Aorta (tissue), 5 donors: ENCODE data around the gene LPAR1. TPM values are rescaled to one million over a fixed set of nuclear protein-coding genes. Genes with fewer than 3 reads are reported as not detected.
A peak's percentile ranks its signal among the peaks of the same experiment; 100 is the strongest.

Source experiments
- ATAC-seq: fragments of 200-7000 bp; cut with Tn5 transposase; one replicate; pipeline ENCODE4 v1.9.1; 2022; ENCODE audit warnings: moderate library complexity; ENCODE audit not compliant: low FRiP score
- DNase-seq, 2 donors: peaks; one replicate each; pipeline ENCODE4 v3.0.0-alpha.2; 2020
- H3K27ac ChIP-seq, 2 donors: one replicate each; pipeline ENCODE4 v1.5.1; 2013; ENCODE audit warnings: low read length in 2 of 2, mild to moderate bottlenecking in 2 of 2, moderate library complexity in 2 of 2, control low read depth in 1 of 2, inconsistent platforms in 1 of 2, low read depth in 1 of 2
- H3K27me3 ChIP-seq, 2 donors: one replicate each; pipeline ENCODE4 v1.6.1; 2013; ENCODE audit warnings: control low read depth in 1 of 2, low read length in 1 of 2, mild to moderate bottlenecking in 1 of 2, moderate library complexity in 1 of 2; ENCODE audit not compliant: insufficient read depth in 2 of 2, control insufficient read depth in 1 of 2
- H3K36me3 ChIP-seq, 2 donors: one replicate each; pipeline ENCODE4 v1.6.1; 2013; ENCODE audit warnings: control low read depth in 1 of 2, low read length in 1 of 2, mild to moderate bottlenecking in 1 of 2; ENCODE audit not compliant: insufficient read depth in 2 of 2, control insufficient read depth in 1 of 2
- H3K4me1 ChIP-seq, 2 donors: one replicate each; pipeline ENCODE4 v1.6.1; 2013; ENCODE audit warnings: low read length in 2 of 2, control low read depth in 1 of 2, mild to moderate bottlenecking in 1 of 2, moderate library complexity in 1 of 2; ENCODE audit not compliant: insufficient read depth in 2 of 2, control insufficient read depth in 1 of 2
- H3K4me3 ChIP-seq, 2 donors: one replicate each; pipeline ENCODE4 v1.5.1; 2013; ENCODE audit warnings: low read length in 2 of 2, control low read depth in 1 of 2, mild to moderate bottlenecking in 1 of 2
- H3K9me3 ChIP-seq: one replicate; pipeline ENCODE4 v1.6.1; 2013; ENCODE audit warnings: mild to moderate bottlenecking, low read length; ENCODE audit not compliant: control insufficient read depth
- WGBS, 2 donors: extraction: QIAGEN DNeasy Blood & Tissue Kit; methylation state at CpG; one replicate each; pipeline ENCODE4 v1.1.7; 2013; 5-methylcytosine and 5-hydroxymethylcytosine counted together
- intact Hi-C, 2 donors: fragments of 100-400 bp; cut with DNase I; formaldehyde crosslinking; loops; one replicate each; pipeline versions ENCODE4 v1.14.2 to v1.15.0; 2022
- polyA plus RNA-seq, 2 donors: library from polyadenylated mRNA; stranded (reverse); fragments of 200-250 nt; gene quantifications; one replicate each; pipeline ENCODE4 v1.2.3, GENCODE V29; 2013
- total RNA-seq, 2 donors: library from RNA; stranded (reverse); fragmentation: NEBNext Ultra II Directional; extraction: Animal tissue kit (Norgen Biotek cat#: 25700); gene quantifications; one replicate each; pipeline ENCODE4 v1.2.1, GENCODE V29; 2021
- donor health status: healthy with polysubstance abuse.
- donor health status: Bipolar disorder and iron deficiency.
- donor health status: DM: no; HTN: no; CAD: no.
- donor health status: DM: no; HTN: no; CAD: no.
- donor health status: DM: yes; HTN: yes; CAD: no.

The LPAR1 gene
- total and polyA plus RNA-seq, 4 donors: 28.1 to 125 (median 94.4) TPM

DNA sequence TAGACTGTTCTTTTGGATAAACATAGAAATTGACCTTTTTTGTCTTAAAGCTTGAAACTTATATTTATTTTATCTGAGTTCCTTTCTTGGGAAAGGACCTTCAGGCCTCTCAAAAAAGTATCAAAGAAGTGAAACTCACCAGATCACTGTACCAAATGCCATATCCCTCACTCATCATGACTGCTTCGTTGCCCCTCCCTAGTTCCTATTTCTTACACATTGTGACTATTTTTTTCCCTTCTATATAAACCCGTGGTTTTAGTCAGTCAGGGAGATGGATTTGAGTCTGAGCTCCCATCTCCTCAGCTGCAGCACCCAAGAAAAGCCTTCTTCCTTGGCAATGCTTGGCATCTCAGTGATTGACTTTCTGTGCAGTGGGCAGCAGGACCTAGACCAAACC, 129.4 kb downstream of the LPAR1 start:
- no peak for DNase-seq
- Histone ChIP-seq H3K36me3 (no peaks in the 10 kb centered on the region), H3K9me3 (no peaks in the 10 kb centered on the region), H3K27me3 (no peaks in the 10 kb centered on the region), H3K27ac (no peak overlapping the region), H3K4me3 (no peak overlapping the region), H3K4me1 (peaks cover 4 to 13% of the 10 kb centered on the region in 2 donors)
- no peak for ATAC-seq
- intact Hi-C loops: no loop called here
- 93 to 94% methylated on average over 2 of the region's 2 CpGs for WGBS, 2 donors

- Histone ChIP-seq H3K27ac (peak overlapping the region; percentile 71 to 76), H3K4me3 (no peak overlapping the region), H3K9me3 (no peaks in the 10 kb centered on the region), H3K4me1 (peaks cover 7 to 11% of the 10 kb centered on the region in 2 donors), H3K27me3 (no peaks in the 10 kb centered on the region), H3K36me3 (no peaks in the 10 kb centered on the region)
- DNase-seq (no peak), ATAC-seq (no peak)
- intact Hi-C loops: loop anchor here in 1 of 2 donors (5.0 kb wide), 2 partner anchors 36 to 136 kb away; partner anchors contain the start of gene LPAR1
- 37 to 50% methylated on average over 6 of the region's 6 CpGs for WGBS, 2 donors
Observed at GRCh38 chr9:110900917-110901316, 137.4 kb downstream of the LPAR1 start.

DNA sequence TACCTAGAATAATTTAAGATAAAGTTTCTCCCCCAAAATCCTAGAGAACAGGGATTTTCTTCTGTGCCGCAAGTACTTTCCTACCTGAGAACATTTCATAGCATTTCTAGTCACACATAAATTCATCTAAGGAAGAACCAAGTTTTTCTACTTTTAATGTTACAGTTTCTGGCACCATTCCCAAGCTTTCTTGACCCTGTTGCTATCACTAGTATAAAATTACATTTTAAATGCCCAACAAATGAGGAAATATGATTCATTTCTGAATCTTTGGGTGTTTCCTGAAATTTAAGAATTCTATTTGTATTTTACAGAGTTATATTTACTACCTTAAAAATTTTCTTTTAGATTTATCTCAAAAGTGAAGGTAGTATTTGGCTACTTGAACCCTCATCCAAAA, 137.8 kb downstream of the LPAR1 start:
- Histone ChIP-seq H3K36me3 (no peaks in the 10 kb centered on the region), H3K4me1 (peaks cover 7 to 14% of the 10 kb centered on the region in 2 donors), H3K27me3 (no peaks in the 10 kb centered on the region), H3K27ac (no peak overlapping the region), H3K4me3 (no peak overlapping the region), H3K9me3 (no peaks in the 10 kb centered on the region)
- DNase-seq: no peak
- WGBS, 2 donors: 93 to 100% methylated on average over 1 of the region's 1 CpG
- ATAC-seq: no peak
- intact Hi-C loops: loop anchor here in 1 of 2 donors (5.0 kb wide), 2 partner anchors 37 to 137 kb away; partner anchors contain the start of gene LPAR1

- H3K4me3 ChIP-seq: no peak overlapping the region
- intact Hi-C loops: loop anchor here in 1 of 2 donors (10.0 kb wide), 2 partner anchors 154 to 396 kb away; no protein-coding TSS in a partner anchor
- no peaks in the 10 kb centered on the region for H3K27me3 ChIP-seq
- DNase-seq (no peak), ATAC-seq (no peak)
- H3K27ac ChIP-seq: no peak overlapping the region
- H3K9me3 ChIP-seq: no peaks in the 10 kb centered on the region
- 15 to 20% methylated on average over 2 of the region's 2 CpGs for WGBS, 2 donors
- H3K36me3 ChIP-seq: no peaks in the 10 kb centered on the region
- peaks cover 10 to 14% of the 10 kb centered on the region in 2 donors for H3K4me1 ChIP-seq
Observed at GRCh38 chr9:110898866-110899265, 139.4 kb downstream of the LPAR1 start.

GRCh38 chr9:110898358-110898757, 139.9 kb downstream of the LPAR1 start:
- Histone ChIP-seq H3K4me3 (no peak overlapping the region), H3K36me3 (no peaks in the 10 kb centered on the region), H3K4me1 (peaks cover 12 to 14% of the 10 kb centered on the region in 2 donors), H3K27ac (peak overlapping the region; percentile 75 to 94), H3K9me3 (no peaks in the 10 kb centered on the region), H3K27me3 (no peaks in the 10 kb centered on the region)
- 6 to 9% methylated on average over 7 of the region's 7 CpGs for WGBS, 2 donors
- DNase-seq (no peak), ATAC-seq (no peak)
- intact Hi-C loops: loop anchor here in 1 of 2 donors (10.0 kb wide), 2 partner anchors 154 to 396 kb away; no protein-coding TSS in a partner anchor

- Histone ChIP-seq H3K4me3 (no peak overlapping the region), H3K27ac (peak overlapping the region in 1 of 2 donors; percentile 94), H3K36me3 (no peaks in the 10 kb centered on the region), H3K4me1 (peaks cover 12 to 14% of the 10 kb centered on the region in 2 donors), H3K9me3 (no peaks in the 10 kb centered on the region), H3K27me3 (no peaks in the 10 kb centered on the region)
- DNase-seq (no peak), ATAC-seq (peak; percentile 65)
- WGBS, 2 donors: 0 to 7% methylated on average over 1 of the region's 1 CpG
- intact Hi-C loops: loop anchor here in 1 of 2 donors (10.0 kb wide), 2 partner anchors 153 to 397 kb away; no protein-coding TSS in a partner anchor
Observed at GRCh38 chr9:110897943-110898342, 140.3 kb downstream of the LPAR1 start.

DNA sequence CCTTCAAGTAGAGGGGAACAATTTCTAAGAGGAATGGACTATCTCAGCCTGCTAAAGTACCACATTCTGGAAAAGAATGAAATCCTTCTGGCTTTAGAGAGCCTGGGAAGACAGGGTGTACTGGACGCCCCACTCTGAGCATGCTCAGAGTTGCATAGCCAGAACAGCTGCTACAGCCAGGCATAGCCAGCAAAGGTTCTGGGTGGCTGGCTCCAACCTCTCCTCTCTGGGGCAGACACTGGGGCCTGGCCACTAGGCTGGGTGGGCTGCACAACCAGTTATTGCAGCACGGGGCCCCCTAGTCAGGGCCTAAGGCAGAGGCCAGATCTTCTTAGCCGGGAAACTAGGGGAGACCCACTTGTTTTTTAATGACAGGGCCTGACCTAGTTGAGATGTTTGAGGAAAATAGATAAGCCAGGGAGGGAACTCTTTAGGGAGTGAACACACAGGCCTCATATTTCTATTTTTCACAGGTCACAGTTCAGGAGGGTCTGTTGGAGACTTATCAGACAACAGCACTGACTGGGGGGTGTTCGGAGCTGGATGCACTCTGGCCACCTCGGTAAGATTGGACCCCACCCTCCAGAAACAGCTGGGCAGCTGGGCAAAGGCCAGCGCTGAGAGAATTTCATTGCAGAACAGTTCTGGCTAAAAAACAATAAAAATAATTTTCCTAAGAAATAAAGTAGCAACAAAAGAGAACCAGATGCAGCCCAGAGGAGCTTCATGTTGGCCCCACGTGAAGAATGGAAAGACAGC, 142.9 kb downstream of the LPAR1 start:
- Histone ChIP-seq H3K36me3 (no peaks in the 10 kb centered on the region), H3K27ac (peak overlapping the region in 1 of 2 donors; percentile 72), H3K4me3 (no peak overlapping the region), H3K9me3 (no peaks in the 10 kb centered on the region), H3K27me3 (no peaks in the 10 kb centered on the region), H3K4me1 (peaks cover 12 to 14% of the 10 kb centered on the region in 2 donors)
- WGBS, 2 donors: 14 to 23% methylated on average over 7 of the region's 7 CpGs
- DNase-seq (peak; percentile 63 to 76), ATAC-seq (peak; percentile 78)
- intact Hi-C loops: loop anchor here in 1 of 2 donors (10.0 kb wide), 2 partner anchors 151 to 399 kb away; no protein-coding TSS in a partner anchor

GRCh38 chr9:110894731-110895130, 143.5 kb downstream of the LPAR1 start:
- Histone ChIP-seq H3K4me3 (no peak overlapping the region), H3K4me1 (peaks cover 11 to 13% of the 10 kb centered on the region in 2 donors), H3K27ac (peak overlapping the region in 1 of 2 donors; percentile 8), H3K9me3 (no peaks in the 10 kb centered on the region), H3K36me3 (no peaks in the 10 kb centered on the region), H3K27me3 (no peaks in the 10 kb centered on the region)
- WGBS, 2 donors: 93 to 94% methylated on average over 5 of the region's 5 CpGs
- intact Hi-C loops: loop anchor here in 1 of 2 donors (10.0 kb wide), 2 partner anchors 150 to 400 kb away; no protein-coding TSS in a partner anchor
- DNase-seq (no peak), ATAC-seq (no peak)
